Muscle of back (tissue), 11 donors: ENCODE data around the gene AVPI1. TPM values are rescaled to one million over a fixed set of nuclear protein-coding genes. Genes with fewer than 3 reads are reported as not detected.
"Not testable (repeated sequence)": the region's sequence is repeated elsewhere in the genome, so short reads cannot be mapped to it uniquely, and the experiment has no call there.

Experiments used
- DNase-seq, 3 donors: peaks; one replicate each; pipeline versions ENCODE4 v3.0.0 to v3.0.0-alpha.2; 2013
- polyA plus RNA-seq, 10 donors: library from polyadenylated mRNA; unstranded; fragments of 120-200 nt; gene quantifications; one replicate each; pipeline ENCODE4 v1.2.1, GENCODE V29; 2013; ENCODE audit not compliant: insufficient read length in 10 of 10

The AVPI1 gene
- polyA plus RNA-seq, 10 donors = 3.5 to 6.1 (median 4.7) TPM

GRCh38 chr10:97683556-97684367 is 3.3 kb downstream of the AVPI1 start:
- peak in 1 of 3 donors; percentile 38 for DNase-seq

DNA sequence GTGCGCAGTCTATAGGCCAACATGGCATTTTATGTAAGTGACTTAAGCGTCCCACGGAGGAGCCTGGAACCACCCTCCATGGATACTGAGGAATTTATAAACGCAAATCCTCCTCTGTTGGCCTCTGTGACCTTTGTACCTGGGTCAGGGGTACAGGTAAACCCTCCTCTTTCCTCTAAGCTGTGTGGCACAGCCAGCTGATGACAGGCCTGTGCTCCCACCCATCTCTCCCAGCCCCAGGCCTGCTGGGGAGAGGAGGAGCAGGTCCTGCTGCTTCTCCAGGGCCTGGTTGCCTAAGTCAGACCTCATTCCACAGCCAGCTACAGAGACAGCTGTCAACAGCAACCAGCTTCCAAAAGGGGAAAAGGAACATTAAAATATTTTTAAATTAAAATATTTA is 5.0 kb downstream of the AVPI1 start:
- no peak for DNase-seq

GRCh38 chr10:97679594-97679993 is 7.4 kb downstream of the AVPI1 start:
- no peak for DNase-seq

- DNase-seq = peak in 1 of 3 donors; percentile 58
These were observed 10.1 kb downstream of the AVPI1 start for GRCh38 chr10:97676770-97677581.

DNA sequence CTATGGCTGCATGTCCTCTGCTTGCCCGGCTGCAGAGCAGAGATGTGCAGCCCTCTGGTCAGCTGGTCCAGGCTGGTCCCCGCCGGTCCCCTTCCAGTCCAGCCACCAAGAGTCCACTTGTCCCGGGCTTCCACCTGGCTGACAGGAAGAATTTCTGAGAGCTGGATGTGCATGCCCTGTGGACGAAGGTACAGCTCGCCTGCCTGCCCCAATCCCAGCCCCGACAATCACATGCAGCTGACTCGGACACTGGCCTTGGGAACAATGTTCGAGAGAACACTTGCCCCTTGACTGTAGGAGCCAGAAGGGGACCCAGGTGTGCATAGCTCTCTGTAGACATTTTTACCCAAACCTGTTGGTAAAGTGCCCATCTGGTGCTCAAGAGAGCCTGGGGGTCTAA is 11.8 kb downstream of the AVPI1 start:
- no peak for DNase-seq

DNA sequence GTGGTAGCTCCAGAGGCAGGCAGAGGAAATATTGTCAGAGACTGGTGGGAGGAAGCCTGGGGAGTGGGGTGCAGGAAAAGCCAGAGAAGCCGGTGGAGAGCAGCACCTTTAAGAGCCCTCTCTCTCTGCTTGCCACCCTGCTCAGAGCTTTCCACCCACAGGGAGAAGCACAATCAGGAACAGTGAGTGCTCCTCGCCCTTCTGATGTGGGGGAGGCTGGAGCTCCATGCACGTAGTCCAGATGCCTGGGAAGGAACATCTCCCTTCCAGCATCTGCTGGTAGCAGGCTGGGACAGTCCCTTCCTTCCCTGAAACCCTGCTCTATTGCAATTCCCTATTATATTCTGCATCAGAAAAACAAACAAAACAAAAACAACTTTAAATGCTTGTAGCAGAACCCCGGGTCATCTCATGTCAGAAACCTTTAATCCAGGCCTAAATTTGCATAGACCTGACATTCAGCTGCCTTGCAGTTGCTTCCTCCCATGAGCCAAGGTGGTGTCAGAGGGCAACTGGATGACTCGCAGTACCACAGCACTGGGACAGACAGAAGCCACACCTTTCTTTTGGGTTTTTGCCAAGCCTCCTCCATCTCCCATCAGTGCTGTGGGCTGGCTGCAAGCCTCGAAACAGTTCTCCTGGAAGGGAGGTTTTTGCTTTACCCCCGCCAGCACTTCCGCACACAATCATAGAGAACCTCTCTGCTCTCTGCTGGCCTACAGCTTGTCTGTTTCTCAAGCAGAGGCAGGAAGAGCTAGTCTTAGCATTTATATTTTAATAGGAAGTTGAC is 13.1 kb downstream of the AVPI1 start:
- DNase-seq = peak in 1 of 3 donors; percentile 37

DNA sequence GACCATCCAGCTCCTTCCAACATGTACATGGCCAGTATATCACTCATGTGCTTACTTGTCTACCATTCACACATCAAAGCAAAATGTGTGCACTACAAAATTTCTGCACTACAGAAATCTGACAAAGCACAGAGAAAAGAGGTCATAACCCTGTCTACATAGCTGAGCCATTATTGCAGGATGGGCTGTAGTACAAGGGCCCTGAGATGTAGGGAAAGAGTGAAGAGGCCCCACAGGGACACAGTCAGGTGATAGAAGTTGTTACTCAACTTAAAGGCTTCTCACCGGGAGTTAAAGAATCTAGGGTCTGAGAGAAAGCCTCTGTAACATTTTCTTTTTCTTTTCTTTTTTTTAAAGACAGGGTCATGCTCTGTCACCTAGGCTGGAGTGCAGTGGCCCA is 17.5 kb downstream of the AVPI1 start:
- DNase-seq = no peak

- DNase-seq = no peak
These were observed 19.6 kb downstream of the AVPI1 start for GRCh38 chr10:97667463-97667862.

- no peak for DNase-seq
These were observed 20.0 kb downstream of the AVPI1 start for GRCh38 chr10:97666992-97667391.

DNA sequence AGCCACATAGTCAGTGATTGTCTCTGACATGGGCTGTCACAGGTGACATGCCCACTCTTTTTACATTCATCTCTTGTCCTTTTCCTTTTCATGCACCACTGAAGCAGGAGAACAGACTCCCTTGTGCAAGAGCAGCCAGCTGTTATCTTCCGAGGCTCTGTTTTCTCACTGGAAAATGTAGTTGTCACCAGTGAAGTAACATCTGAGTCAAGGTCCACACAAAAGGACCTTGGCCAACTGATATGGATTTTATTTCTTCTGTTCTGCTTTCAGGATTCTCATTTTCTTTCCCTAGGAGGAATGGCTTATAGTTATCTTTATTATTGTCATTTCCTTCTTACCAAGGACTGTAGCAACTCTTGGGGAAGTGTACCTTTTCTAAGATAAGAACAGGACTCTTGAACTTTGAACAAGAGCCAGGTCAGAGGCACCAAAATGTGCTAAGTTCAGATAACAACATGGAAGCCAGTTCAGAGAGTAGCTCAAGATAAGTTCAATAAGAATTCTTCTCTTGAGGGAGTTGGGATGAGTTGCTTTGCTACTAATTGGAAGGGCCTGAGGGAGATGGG is 22.7 kb downstream of the AVPI1 start:
- no peak for DNase-seq

DNA sequence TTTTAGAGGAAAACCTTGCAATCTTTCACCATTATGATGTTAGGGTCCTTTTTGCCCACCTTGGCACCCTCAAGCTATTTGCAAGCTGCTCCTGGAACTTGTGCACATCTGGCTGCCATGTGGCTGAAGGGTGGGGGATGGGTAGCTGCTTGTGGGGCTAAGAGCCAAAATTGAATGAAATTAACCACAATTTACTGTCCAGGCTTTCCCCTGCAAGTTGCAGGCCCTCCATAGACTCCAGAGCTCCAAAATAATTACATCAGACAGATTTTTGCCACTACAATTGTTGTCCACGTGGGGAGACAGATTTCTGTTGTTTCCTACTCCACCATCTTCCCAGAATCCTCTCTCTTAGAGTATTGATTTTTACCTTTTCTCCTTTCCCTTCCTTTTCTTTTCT is 27.5 kb downstream of the AVPI1 start:
- no peak for DNase-seq

- no peak for DNase-seq
These were observed 30.3 kb downstream of the AVPI1 start for GRCh38 chr10:97656777-97657176.

GRCh38 chr10:97651773-97652172 is 35.3 kb downstream of the AVPI1 start:
- DNase-seq = no peak

DNA sequence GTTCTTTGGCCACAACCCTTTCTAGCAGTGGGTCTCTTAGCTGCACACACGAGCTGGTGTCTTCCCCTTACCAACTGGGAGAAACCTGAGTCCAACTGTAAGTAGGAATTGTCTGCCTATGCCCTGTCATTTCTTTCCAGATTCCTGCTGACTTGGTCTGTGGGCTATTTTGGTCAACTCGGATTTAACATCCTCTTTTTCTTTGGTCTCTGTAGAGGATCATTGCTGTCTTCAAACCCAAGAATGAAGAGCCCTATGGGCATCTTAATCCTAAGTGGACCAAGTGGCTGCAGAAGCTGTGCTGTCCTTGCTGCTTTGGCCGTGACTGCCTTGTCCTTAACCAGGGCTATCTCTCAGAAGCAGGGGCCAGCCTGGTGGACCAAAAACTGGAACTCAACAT is 36.3 kb downstream of the AVPI1 start:
- peak in 1 of 3 donors; percentile 19 for DNase-seq

GRCh38 chr10:97649405-97649750 is 37.7 kb downstream of the AVPI1 start:
- not testable (repeated sequence) for DNase-seq

GRCh38 chr10:97648562-97649404 is 38.3 kb downstream of the AVPI1 start:
- DNase-seq = peak; percentile 17 to 90 (median 47)

GRCh38 chr10:97647556-97647955 is 39.5 kb downstream of the AVPI1 start:
- no peak for DNase-seq

GRCh38 chr10:97644936-97645335 is 42.1 kb downstream of the AVPI1 start:
- DNase-seq = no peak

GRCh38 chr10:97643441-97643985 is 43.5 kb downstream of the AVPI1 start:
- no peak for DNase-seq

DNA sequence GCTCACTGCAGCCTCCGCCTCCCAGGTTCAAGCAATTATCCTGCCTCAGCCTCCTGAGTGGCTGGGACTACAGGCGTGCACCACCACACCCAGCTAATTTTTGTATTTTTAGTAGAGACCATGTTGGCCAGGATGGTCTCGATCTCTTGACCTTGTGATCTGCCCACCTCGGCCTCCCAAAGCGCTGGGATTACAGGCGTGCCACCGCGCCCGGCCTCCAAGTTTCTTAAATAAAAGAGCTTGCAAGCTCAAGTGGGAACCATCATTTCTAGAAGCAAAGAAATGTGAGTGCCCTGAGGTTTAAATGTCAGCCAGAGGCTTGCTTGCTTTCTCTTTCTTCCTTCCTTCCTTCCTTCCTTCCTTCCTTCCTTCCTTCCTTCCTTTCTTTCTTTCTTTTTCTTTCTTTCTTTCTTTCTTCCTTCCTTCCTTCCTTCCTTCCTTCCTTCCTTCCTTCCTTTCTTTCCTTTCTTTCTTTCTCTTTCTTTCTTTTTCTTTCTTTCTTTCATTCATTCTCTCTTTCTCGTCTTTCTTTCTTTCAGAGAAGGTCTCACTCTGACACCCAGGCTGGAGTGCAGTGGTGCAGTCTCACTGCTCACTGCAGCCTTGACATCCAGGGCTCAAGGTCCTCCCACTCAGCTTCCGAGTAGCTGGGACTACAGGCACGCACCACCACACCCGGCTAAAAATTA is 44.4 kb downstream of the AVPI1 start:
- not testable (repeated sequence) for DNase-seq
